HG03575 (cell line): ENCODE results near the gene LONP2.
"Not testable (repeated sequence)": the region's sequence is repeated elsewhere in the genome, so short reads cannot be mapped to it uniquely, and the experiment has no call there.

Experiments used
- ATAC-seq: cut with Tn5 transposase; IDR thresholded peaks from one replicate; pipeline ENCODE4 v1.9.1; 2021; ENCODE audit not compliant: unreplicated experiment, insufficient number of reproducible peaks, low FRiP score; ENCODE audit errors: extremely low read depth

LONP2 gene

DNA sequence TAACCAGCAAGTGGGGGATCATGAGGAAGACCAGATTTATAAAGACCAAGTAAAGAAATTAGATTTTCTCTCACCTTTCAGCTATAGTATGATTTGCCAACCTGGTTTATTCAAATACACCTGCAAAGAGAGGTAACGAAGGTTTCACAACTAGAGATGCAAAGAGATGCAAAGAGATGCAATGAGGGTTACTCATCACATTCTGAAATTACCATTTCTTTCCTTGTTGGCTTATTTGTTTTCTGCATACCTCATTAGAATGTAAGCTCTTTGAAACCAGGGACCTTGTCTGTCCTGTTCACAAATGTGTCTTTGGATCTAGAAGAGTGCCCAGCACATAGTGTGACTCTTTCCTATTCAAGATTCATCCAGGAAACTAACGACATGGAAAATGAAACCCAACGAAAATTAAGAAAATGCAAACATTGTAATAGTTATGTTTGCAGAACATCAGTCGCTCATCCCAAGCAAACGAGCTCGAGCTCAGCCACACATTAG, 9.0 kb upstream of the LONP2 start:
- no peak for ATAC-seq

DNA sequence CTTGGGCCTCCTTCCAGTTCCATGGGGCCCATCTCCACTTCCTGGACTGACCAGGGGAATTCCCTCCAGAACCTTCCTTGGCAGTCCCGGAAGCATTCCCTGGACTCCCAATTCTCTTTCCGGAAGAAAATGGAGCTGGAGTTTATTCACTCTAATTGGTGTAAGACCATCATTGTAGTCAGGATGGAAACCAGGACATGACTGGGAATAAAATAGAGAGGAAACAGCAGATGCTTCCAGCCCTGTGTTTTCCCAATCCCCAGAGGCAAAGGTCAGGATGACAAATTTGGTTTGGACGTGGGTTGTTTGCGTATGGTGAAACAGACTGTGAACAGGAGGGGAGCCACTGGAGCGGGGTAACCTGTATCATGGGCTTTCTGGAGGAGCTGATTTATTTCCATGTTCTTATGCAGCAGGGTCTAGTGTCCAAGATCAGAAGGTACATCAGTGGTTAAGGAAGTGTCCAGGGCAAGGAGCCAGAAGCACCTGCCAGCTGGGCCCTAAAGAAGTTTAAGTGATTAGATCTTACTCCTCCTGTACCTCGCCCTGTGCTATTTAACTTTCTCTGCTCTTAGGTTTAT, 8.5 kb upstream of the LONP2 start:
- ATAC-seq: no peak

DNA sequence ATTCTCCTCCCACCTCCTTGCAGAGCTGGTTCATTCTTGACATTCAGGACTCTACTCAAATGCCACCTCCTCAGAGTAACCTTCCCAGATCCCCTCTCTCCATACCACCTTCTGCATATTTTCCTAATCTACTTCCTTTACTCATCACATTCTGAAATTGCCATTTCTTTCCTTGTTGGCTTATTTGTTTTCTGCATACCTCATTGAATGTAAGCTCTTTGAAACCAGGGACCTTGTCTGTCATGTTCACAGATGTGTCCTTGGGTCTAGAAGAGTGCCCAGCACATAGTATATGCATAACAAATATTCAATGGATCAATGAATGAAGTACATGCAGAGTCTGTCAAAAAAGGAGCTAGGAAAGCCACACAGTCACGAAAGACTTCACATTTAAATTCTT, 7.8 kb upstream of the LONP2 start:
- no peak for ATAC-seq

DNA sequence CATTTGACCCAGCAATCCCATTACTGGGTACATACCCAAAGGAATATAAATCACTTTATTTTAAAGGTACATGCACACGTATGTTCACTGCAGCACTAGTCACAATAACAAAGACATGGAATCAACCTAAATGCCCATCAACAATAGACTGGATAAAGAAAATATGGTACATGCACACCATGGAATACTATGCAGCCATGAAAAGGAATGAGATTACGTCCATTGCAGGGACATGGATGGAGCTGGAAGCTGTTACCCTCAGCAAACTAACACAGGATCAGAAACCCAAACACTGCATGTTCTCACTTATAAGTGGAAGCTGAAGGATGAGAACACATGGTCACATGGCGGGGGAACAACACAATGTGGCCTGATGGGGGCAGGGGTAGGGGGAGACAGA, 4.0 kb upstream of the LONP2 start:
- not testable (repeated sequence) for ATAC-seq

DNA sequence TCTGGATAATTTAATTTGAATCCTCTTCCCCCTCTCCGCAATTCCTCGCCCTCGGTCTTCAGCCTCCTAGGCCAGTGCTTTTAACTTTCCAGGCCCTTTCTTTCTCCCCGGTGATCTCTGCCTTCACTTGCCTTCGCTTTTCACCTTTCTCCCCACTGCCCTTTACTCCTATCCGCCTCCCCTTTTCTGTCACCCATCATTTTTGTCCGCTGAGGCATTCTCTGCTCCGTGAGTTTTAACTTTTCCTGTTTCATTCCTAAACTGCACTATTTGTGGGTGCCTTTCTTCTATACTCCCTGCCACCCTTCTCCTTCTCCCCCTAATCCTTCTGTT, 729 bp downstream of the LONP2 start:
- no peak for ATAC-seq

DNA sequence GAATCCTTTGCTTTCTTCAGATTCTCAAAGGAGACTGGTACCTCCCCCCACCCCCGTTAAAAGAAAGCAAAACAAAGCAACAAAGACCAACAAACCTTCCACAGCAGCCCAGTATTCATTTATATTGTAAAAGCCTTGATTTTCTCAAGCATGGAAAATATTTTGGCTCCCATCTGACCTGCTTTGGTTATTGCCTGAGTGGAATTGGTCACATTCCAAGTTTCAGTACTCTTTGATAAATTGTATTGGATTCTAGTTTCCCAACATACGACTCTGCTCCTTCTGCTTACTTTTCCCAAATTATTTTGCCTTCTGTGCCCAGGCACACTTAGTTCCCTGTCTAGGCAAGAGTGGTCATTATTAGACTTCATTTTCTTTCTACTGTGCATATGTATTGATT, 2.0 kb downstream of the LONP2 start:
- no peak for ATAC-seq

DNA sequence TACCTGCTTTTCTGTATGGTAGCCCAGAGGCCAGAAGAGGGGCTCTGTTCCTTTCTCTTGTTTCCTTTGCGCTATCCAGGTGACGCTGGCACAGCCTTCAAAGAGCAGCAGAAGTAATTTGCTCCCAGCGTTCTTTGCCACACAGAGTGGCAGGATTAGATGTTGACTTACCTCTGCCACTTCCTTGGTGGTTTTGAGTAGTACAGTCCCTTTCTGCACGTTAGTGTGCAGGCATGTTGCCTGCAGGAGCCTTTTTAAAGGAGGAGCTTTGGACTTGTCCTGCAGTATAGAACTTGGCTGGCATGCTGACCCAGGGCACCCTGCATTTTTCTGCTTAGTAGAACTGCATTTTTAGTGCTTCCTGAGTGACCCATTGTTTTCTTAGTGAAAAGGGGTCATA, 3.2 kb downstream of the LONP2 start, which contains the start of gene ABCC11:
ABCC11 (minus strand) TSS at position 229 of the 400 bp plus-strand sequence. CDS start 15,618 bp downstream, outside the sequence.
- ATAC-seq: no peak

DNA sequence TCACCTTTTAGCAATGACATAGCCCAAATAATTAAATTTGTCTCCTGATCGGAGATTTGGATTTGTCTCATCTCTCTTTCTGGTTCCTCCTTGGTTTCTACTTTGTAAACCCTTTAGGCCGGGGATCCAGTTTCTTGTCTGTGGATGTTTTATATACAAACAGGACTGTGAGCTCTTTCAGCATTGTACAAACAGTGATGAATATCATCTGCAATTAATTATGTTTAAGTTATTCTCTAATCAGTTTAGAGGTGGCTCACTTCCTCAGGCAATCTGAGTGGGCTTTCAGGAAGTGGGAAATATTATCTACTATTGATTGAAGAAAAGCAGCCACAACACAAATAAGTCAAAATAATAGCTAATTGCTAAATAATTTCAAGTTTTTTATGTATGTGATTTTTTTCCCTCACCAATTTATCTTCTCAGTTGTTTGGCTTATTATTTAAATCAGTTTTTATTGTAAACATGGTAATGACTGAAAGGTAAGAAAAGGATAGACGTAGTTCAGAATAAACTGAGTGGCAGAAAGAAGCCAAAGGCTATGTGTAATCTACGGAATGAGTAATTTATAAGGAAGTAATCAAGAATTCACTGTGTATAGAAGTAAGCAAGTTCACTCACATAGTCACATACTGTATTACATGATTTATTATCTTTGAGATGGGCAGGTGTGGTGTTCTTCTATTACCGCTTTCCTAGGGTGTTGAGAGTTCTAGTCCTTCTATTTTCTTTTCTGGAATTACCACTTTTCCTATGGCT, 6.6 kb downstream of the LONP2 start:
- ATAC-seq: no peak

DNA sequence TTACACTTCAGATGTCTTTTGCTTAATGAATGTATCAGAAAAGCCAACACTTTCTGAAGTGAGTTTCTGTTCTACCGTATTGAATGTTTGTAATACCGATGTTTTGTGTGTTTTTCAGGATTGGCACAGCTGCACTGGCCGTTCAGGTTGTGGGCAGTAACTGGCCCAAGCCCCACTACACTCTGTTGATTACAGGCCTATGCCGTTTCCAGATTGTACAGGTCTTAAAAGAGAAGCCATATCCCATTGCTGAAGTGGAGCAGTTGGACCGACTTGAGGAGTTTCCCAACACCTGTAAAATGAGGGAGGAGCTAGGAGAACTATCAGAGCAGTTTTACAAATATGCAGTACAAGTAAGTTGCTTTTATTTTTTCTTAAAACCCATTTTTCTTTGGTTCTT, 7.9 kb downstream of the LONP2 start:
- no peak for ATAC-seq

DNA sequence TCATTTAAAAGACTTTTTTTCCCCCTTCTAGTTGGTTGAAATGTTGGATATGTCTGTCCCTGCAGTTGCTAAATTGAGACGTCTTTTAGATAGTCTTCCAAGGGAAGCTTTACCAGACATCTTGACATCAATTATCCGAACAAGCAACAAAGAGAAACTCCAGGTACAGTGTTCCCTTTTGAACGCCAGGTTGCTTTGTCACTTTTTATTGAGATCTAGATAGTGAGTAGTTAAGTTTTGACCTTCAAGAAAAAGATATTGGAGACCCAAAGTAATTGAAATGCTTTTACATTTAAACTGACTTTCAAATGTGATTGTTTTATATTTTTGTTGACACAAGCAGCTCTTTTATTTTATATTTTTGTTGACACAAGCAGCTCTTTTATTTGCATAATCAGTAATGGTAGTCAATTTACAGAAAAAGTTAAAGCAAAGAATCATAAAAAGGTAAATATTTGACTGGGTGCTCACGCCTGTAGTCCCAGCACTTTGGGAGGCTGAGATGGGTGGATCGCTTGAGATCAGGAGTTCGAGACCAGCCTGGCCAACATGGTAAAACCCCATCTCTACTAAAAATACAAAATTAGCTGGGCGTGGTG, 12.6 kb downstream of the LONP2 start:
- no peak for ATAC-seq

DNA sequence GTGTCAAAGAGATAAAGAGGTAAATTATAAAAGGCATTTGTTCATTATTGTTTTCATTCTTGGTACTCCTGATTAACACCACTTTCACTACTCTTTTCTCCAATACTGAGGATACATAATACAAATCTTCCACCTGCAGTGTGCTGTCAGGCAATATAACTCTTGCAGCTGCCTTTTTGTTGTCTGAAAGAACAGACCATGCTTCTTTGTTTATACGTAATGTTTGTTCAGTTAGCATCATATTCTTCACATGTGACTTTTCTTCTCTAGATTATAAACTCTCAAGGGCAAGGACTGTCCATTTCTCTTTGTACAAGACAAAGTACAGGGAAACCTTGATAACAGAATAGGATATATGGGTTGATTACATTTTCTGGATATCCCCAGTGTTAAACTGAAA, 17.5 kb downstream of the LONP2 start:
- no peak for ATAC-seq

DNA sequence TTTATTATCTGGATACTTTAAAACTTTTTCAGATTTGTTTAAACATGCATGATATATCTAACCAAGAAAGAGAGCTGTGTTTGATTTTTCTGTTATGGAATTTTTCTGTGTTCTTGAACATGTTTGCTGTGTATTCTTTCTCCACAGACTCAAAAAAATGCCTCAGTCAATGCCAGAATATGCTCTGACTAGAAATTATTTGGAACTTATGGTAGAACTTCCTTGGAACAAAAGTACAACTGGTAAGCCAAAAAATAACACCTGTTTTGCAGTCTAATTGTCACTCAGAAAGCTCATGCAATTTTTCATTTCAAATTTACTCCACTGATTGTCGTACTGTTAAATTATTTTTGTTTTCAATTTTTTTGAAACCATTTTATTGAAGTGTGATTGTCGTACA, 18.5 kb downstream of the LONP2 start:
- no peak for ATAC-seq

DNA sequence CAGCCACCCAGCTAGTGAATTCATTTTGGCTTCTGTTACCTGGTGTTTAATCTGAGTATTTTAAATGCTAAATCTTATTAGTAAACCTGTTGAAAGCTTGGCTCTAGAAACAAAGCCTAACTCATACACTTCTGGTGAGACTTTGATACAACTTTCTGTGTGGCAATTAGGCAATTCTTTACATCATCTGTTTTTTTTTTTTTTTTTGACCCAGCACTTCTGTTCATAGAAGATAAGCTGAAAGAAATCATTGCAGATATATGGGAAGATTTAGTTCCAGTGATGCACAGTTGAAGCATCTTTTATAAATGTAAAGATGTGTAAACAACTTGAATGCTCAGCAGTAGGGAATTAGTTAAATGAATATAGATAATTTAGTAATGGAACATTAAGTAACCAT, 24.9 kb downstream of the LONP2 start:
- ATAC-seq: no peak

DNA sequence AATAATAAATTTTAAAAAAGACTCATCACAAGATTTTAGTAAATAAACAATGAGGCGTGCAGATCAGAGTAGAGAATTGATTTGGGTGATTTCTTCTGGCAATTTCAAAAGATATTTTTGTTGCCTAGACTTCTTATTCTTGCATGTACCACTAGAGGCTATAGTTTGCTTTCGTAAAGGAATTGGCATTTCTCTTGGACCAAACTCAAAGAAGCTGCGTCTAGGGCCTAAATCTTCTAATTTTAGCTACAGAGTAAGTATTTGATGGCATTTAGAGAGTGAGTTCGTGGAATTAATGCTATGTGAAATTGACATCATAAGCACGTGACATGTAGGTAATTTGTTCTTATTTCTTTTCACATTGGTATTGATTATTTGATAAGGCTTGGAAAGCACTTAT, 27.6 kb downstream of the LONP2 start:
- no peak for ATAC-seq

DNA sequence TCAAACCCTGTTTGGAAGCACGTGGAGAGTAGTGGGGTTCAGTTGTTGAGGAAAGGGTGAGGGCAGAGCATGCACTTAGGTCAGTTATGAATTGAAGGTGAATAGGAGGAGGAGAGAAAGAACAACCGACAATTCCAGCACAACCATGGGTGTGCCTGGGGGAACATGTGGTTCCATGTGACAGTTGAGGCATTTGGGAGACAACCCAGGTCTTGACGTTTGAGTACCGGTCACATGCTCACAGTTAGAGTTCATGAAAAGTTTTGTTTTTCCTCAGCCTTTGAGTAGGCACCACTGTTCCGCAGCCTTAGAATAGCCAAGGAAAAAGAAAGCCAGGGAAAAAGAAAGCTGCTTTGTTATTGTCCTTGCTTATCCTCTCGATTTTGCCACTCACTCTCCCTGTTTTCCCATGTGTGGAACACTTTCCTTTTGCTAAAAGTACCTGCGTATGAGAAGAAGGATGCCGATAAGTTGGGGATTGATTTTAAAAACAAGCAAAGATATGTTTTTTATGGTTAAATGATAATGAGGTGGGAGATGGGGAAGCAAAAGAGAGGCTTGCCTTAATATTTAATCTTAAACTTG, 28.8 kb downstream of the LONP2 start:
- no peak for ATAC-seq

DNA sequence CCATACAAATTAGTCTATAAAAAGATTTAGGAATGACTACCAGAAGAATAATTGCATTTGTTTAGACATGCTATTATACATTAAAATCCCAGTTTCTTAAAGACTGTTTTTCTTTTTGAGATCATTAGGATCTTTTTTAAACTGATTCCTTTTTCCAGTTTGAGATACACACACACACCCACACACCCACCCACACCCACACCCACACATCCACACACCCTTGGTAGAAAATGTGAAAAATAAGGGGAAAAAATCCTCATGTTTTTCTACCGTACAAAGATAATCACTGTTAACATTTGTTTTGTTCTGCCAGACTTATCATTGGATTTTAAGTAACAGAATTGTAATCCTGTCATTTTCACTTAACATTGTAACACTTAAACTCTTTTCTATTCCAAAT, 30.4 kb downstream of the LONP2 start:
- no peak for ATAC-seq

DNA sequence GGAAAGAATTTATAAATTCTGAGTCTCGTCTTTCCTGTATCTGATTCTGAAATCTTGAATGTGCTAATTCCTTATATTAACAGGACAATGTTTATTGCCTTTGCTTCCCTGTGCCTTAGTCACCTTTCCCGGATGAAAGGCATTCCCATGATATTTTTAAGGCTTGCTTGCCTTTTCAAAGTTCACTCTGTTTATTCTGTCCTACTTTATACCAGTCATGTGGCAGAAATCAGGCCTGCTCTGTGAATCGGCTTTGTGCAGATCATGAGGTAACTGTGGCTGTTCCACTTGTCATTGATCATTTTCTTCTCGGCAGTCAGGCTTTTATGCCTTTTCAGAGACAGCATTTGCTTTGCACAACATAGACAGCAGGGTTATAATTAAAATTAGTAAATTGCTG, 32.0 kb downstream of the LONP2 start:
- ATAC-seq: no peak

DNA sequence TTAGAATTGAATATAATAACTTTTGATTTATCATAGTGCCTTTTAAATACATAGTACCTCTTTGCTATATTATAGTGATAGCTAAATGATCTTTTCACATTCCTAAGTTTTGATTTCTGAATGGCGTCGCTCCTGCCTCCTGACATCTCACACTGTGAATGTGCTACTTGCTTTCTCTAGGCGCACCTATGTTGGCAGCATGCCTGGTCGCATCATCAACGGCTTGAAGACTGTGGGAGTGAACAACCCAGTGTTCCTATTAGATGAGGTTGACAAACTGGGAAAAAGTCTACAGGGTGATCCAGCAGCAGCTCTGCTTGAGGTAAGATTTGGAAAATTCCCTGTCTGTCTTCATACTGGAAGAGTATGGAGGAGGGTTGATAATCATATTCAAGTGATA, 33.1 kb downstream of the LONP2 start:
- ATAC-seq: no peak

DNA sequence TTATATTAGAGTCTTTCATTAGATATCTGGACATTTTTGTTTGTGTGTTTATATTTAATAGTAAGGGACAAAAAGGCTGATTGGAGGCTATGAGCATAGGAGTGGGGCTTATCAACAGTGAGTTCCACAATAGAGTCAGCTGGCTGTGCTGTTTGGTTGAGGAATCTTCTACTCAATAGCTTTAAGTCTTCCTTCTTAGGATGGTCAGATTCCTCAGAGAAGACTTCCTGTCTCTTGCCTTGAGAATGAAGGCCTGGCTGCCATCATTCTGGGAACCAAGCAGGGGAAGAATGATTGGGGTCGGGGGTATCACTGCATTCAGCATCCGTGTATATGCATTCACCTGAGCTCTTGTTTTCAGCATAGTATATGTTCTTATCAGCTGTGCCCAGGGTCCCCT, 35.1 kb downstream of the LONP2 start:
- no peak for ATAC-seq

DNA sequence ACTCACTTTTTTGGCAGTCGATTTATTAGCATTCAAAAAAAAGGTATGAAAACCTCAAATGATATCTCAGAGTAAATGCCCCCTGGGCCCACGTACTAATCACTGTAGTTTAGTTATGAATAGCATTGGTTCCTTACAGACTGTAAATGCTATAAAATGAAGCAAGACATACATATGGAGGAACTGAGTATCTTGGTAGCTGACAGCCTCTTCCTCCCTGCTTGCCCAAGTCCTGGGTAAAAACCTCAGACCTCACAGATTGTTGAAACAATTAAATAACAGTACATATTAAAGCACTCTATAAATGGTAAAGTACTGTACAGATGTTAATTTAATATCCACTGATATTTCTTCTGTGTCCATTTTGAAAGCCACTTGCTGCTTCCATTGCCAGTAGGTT, 36.4 kb downstream of the LONP2 start:
- no peak for ATAC-seq
